GM23338 (cell line): ENCODE measurements around the gene OR2S2.

ENCODE experiments used
- CREB1 ChIP-seq: fragments of 250-450 bp; sonication (Bioruptor Pico); IDR thresholded peaks from 2 replicates; pipeline ENCODE4 v1.5.0; 2020; ENCODE audit warnings: low read depth, mild to moderate bottlenecking, moderate library complexity
- EZH2 ChIP-seq: fragments of 200-600 bp; sonication (generic); IDR thresholded peaks from one replicate; pipeline ENCODE4 v1.8.0; 2017; ENCODE audit warnings: antibody characterized with exemption, mild to moderate bottlenecking, low read depth; ENCODE audit not compliant: unreplicated experiment
- EZH2phosphoT487 ChIP-seq: fragments of 200-600 bp; sonication (generic); IDR thresholded peaks from one replicate; pipeline ENCODE4 v1.8.1; 2018; ENCODE audit warnings: antibody characterized with exemption; ENCODE audit not compliant: unreplicated experiment
- JUNB ChIP-seq: IDR thresholded peaks from one replicate; pipeline ENCODE4 v1.6.1; 2016; ENCODE audit warnings: antibody characterized with exemption; ENCODE audit not compliant: unreplicated experiment
- POLR2AphosphoS5 ChIP-seq: IDR thresholded peaks from 2 replicates; pipeline ENCODE4 v1.6.1; 2016; ENCODE audit warnings: antibody characterized with exemption, low read depth
- ZNF114 ChIP-seq: fragments of 250-450 bp; sonication (Bioruptor Pico); IDR thresholded peaks from 2 replicates; pipeline ENCODE4 v1.5.0; 2020; ENCODE audit warnings: mild to moderate bottlenecking, moderate library complexity
- ZNF462 ChIP-seq: fragments of 250-450 bp; sonication (Bioruptor Pico); IDR thresholded peaks from 2 replicates; pipeline ENCODE4 v1.5.0; 2020; ENCODE audit warnings: mild to moderate bottlenecking, moderate library complexity
- TF ChIP-seq, protein P1 (sequence below), 2 experiments: fragments of 200-600 bp in 1 of 2; sonication (generic) in 1 of 2; conservative IDR thresholded peaks; 2 replicates each; pipeline versions ENCODE4 v1.5.1 to v1.6.1; 2016 to 2017; ENCODE audit warnings: antibody characterized with exemption in 2 of 2, low read depth in 2 of 2, mild to moderate bottlenecking in 2 of 2, moderate library complexity in 1 of 2
- TF ChIP-seq, protein P2 (sequence below): IDR thresholded peaks from one replicate; pipeline ENCODE4 v1.6.1; 2018; ENCODE audit warnings: antibody characterized with exemption; ENCODE audit not compliant: unreplicated experiment
- TF ChIP-seq, protein P3 (sequence below): IDR thresholded peaks from 2 replicates; pipeline ENCODE4 v1.6.1; 2016; ENCODE audit warnings: antibody characterized with exemption

- TF ChIP-seq, protein P1, sequence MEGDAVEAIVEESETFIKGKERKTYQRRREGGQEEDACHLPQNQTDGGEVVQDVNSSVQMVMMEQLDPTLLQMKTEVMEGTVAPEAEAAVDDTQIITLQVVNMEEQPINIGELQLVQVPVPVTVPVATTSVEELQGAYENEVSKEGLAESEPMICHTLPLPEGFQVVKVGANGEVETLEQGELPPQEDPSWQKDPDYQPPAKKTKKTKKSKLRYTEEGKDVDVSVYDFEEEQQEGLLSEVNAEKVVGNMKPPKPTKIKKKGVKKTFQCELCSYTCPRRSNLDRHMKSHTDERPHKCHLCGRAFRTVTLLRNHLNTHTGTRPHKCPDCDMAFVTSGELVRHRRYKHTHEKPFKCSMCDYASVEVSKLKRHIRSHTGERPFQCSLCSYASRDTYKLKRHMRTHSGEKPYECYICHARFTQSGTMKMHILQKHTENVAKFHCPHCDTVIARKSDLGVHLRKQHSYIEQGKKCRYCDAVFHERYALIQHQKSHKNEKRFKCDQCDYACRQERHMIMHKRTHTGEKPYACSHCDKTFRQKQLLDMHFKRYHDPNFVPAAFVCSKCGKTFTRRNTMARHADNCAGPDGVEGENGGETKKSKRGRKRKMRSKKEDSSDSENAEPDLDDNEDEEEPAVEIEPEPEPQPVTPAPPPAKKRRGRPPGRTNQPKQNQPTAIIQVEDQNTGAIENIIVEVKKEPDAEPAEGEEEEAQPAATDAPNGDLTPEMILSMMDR (conservative IDR thresholded peaks at IDR 0.05; ENCODE audit: low read depth in 2 of 2), result no peak
- no peak for TF ChIP-seq EZH2
- no peak for TF ChIP-seq POLR2AphosphoS5
- TF ChIP-seq, protein P2, sequence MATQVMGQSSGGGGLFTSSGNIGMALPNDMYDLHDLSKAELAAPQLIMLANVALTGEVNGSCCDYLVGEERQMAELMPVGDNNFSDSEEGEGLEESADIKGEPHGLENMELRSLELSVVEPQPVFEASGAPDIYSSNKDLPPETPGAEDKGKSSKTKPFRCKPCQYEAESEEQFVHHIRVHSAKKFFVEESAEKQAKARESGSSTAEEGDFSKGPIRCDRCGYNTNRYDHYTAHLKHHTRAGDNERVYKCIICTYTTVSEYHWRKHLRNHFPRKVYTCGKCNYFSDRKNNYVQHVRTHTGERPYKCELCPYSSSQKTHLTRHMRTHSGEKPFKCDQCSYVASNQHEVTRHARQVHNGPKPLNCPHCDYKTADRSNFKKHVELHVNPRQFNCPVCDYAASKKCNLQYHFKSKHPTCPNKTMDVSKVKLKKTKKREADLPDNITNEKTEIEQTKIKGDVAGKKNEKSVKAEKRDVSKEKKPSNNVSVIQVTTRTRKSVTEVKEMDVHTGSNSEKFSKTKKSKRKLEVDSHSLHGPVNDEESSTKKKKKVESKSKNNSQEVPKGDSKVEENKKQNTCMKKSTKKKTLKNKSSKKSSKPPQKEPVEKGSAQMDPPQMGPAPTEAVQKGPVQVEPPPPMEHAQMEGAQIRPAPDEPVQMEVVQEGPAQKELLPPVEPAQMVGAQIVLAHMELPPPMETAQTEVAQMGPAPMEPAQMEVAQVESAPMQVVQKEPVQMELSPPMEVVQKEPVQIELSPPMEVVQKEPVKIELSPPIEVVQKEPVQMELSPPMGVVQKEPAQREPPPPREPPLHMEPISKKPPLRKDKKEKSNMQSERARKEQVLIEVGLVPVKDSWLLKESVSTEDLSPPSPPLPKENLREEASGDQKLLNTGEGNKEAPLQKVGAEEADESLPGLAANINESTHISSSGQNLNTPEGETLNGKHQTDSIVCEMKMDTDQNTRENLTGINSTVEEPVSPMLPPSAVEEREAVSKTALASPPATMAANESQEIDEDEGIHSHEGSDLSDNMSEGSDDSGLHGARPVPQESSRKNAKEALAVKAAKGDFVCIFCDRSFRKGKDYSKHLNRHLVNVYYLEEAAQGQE, result no peak
- no peak for TF ChIP-seq EZH2phosphoT487
- no peak for TF ChIP-seq ZNF462 (CRISPR knock-in tag)
- no peak for TF ChIP-seq ZNF114 (CRISPR knock-in tag)
- no peak for TF ChIP-seq CREB1
- TF ChIP-seq, protein P3, sequence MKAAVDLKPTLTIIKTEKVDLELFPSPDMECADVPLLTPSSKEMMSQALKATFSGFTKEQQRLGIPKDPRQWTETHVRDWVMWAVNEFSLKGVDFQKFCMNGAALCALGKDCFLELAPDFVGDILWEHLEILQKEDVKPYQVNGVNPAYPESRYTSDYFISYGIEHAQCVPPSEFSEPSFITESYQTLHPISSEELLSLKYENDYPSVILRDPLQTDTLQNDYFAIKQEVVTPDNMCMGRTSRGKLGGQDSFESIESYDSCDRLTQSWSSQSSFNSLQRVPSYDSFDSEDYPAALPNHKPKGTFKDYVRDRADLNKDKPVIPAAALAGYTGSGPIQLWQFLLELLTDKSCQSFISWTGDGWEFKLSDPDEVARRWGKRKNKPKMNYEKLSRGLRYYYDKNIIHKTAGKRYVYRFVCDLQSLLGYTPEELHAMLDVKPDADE, result no peak
- TF ChIP-seq JUNB, result no peak
Measured at GRCh38 chr9:35944841-35945240, 13.1 kb downstream of the OR2S2 start.
